Germinal center (tissue), 1 donor: ENCODE results near the gene MYO3B.
"Not testable (repeated sequence)": the region's sequence is repeated elsewhere in the genome, so short reads cannot be mapped to it uniquely, and the experiment has no call there.

Source experiments
- DNase-seq: peaks from one replicate; pipeline ENCODE4 v3.0.0; 2012; ENCODE audit warnings: mixed read lengths, low spot score

The MYO3B gene

GRCh38 chr2:170339750-170340692 lies 162.1 kb downstream of the MYO3B start:
- DNase-seq: no peak

DNA sequence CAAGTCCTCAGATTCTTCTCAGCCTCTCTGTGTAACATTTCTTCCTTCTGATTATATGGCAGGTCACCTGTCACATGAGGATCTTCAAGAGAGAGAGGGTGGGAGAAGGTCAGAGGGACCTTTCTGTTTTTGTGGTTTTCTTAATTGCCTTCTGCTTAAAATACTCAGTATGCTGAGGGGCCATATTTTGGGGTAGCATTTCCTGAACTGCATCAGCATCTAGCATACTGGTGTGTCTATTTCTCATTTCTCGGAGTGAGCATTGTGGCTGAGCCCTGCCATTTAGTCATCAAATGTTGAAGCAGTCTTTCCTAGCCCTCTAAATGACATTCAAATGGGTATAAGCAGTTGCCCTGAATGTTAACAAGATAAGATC lies 162.7 kb downstream of the MYO3B start:
- no peak for DNase-seq

DNA sequence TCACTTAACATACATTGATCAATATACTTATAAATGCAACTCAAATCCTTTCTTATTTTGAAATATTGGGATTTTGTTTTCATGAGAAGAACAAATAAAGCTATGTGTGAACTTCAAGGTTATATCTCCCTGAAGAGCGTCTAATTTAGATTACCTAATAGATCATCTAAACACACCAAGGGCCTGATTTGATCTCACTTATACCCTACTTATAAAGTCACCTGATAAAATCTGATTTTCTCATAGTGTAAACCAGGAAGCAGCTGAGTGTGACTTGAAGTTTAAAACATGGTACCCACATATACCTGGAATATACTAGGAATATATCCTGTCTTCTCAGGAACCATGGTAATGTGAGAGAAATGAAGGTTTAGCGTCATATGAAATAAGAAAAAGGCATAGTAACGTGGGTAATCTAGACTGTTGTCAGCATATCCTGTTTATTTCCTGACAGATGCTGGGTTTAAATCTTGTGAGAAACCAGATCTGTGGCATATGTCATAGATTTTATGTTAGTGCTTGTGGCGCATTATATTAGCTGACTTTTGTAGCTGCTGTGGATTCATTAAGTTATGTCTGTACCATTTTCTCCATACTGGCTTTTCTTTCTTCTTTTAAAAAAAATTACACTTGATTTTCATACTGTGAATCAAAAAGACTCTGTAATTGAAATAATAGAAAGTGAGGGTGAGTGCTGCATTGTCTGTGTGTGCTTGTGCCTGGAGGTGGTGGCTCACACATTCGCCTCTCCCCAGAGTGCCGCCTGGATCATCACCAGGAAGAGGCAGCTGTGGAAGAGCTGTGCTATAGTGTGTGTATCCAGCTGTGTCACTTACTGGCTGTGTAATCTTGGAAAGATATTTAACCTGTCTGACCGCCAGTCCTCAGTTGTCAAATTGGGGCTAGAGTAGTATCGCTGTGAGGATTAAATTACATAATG lies 164.0 kb downstream of the MYO3B start:
- DNase-seq: no peak

DNA sequence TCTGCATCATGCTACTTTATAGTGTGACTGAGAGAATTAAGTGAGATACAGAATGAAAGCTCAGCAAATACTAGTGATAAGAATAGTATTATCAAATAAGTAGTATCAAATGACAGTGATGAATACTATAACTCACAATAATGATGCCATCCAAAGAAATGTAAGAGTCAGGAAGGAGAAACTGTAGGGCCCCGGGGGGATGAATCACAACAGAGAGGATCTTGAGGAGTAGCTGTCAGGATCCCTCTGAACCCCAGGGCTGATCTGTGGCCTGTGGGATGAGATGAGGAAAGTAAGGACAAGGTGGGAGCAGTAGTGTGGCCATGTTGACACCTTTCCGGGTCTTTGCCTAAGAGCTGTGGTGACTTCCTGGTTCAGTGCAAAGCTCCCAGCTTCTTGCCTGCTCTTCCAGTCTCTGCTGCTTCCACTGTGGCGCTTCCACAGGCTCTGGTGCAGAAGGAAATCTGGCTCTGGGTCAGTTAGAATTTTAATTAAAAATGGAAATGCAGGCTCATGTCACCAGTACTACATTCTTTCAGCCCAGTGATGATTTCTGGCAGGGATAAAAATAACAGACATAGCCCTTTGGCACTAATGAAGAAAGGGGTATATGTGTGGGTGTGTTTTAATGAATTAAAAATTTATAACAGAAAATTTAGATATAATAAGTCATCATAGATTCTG lies 166.9 kb downstream of the MYO3B start:
- DNase-seq: no peak

DNA sequence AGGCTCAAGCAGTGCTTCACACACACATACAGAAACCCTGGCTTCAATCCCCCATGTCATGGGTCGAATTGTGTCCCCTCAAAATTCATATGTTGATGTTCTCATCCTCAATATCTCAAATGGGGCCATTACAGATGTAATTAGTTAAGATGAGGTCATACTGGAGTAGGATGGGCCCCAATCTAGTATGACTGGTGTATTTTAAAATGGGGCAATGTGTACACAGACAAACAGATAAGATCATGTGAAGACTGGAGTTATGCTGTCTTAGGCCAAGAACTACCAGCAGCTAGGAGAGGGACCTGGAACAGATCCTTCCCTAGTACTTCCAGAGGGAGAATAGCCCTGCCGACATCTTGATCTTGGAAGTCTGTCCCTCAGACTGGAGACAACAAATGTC lies 167.7 kb downstream of the MYO3B start:
- no peak for DNase-seq

GRCh38 chr2:170349269-170349668 lies 171.3 kb downstream of the MYO3B start:
- DNase-seq: not testable (repeated sequence)

GRCh38 chr2:170350929-170351826 lies 173.2 kb downstream of the MYO3B start:
- DNase-seq: no peak

DNA sequence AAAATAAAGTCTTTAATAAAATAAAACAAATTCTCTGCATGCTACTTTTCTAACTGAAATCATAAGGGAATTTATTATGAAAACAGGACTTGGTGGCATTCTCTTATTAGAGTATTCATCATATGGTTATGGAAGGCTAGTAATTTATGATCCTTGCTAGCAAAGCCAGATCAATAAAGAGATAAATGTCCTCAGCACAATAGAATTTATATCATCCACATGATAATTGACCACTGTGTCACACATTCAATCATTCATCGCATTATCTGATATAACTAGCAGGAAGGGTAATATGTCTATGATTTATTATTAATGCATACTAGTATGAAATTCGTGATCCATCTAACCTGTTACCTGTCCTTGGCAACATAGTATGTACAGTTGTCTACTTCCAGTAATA lies 175.8 kb downstream of the MYO3B start:
- DNase-seq: no peak

- DNase-seq: no peak
These were observed 176.4 kb downstream of the MYO3B start for GRCh38 chr2:170354388-170354787.

GRCh38 chr2:170354855-170355780 lies 177.2 kb downstream of the MYO3B start:
- no peak for DNase-seq

GRCh38 chr2:170359466-170359865 lies 181.5 kb downstream of the MYO3B start:
- DNase-seq: no peak

DNA sequence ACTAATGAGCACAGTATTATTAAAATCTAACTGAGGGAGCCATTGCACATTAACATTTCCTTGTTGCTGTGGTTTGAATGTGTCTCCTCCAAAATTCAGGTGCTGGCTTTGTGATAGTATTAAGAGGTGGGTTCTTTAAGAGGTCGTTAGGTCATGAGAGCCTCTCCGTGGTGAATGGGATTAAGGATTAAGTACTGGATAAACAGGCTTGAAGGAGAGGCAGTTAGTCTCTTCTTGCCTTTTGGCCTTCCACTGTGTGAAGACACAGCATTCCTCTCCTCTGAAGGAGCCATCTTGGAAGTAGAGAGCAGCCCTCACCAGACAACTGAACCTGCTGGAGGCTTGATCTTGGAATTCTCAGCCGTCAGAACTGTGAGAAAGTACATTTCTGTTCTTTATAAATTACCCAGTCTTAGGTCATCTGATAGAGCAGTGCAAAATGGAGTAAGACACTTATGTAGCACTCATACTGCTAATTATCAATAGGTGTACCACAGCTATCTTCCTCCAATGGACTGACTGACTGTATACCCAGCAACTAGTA lies 182.7 kb downstream of the MYO3B start:
- DNase-seq: no peak

- peak; percentile 21 for DNase-seq
These were observed 183.4 kb downstream of the MYO3B start for GRCh38 chr2:170361090-170361936.

DNA sequence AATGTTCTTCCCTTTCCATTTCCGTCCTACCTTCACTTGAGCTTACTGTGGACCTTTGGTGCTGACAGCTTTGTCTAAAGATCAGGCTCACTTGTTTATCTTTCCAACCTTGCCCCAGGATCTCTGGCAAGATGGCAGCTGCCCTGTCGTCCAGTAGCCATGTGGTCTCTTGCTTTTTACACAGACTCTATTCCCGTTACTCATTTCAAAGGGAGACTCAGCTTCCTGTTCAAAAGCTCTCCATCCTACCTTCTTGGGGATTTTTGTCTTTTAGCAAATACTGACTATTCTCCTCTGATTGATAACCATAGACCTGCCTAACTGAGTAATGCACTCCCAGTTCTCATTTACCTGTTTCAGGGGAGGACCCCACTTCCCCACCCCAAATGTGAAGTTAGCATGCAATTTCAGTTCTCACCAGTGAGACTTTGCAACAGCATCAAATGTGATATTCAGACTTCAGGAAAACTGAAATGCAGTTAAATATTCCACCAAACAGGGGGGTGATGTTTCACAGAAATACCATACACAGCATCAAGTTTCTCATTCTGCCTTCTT lies 184.4 kb downstream of the MYO3B start:
- no peak for DNase-seq

- no peak for DNase-seq
These were observed 185.1 kb downstream of the MYO3B start for GRCh38 chr2:170362871-170363631.

DNA sequence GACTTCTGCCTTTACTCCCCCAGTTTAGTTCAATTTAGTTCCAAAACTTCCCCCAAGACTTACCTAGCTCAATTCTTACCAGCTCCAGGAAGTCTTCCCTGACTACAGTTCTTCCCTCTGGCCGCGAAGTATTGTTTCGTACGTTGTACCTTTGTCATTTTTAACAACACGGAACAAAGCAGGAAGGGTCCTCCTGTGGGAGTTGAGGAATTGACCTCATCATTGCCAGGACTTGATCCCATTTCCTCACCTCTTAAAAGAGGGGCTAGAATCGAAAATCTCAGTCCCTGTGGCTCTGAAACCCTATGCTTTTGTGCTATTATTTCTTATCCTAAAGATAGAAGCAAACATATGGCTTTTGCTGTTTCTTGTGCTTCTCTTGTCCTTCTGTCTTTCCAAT lies 187.1 kb downstream of the MYO3B start:
- DNase-seq: no peak

DNA sequence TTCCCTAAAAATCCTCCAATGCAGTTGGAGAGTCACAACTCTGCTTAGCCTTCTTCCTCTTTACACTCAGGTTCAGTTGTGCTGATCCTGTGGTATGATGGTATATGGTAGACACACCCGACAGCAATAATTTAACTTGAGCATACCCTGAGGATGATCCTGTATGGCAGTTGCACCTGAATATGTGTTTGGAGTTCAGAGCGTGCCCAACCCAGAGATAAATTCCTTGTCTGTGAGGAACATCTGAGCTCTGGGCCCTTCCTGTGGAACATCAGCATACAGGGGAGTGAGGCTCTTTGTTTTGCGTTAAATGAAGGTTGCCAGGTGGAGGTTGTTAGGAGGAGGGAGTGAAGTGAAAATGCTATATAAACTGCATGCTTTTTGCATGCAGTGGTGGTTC lies 187.7 kb downstream of the MYO3B start:
- no peak for DNase-seq

DNA sequence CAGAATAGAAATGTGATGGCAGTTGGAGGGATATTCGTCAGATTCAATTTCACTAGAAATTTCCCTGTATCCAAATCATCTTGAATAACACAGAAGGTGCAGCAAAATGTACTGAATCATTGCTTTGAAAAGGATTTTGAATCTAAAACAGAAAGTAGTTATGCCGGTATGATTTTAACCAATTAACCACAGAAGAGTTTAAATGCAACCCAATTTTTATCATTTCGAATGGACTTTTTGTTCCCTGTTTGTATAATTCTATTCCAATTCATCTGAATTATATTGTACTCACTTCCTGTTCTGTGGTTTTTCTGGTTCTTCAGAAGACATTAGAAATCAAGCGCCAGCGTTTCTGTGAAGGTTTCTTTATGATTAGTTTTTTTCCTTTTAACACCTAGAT lies 190.4 kb downstream of the MYO3B start:
- DNase-seq: no peak
